Measurements from ENCODE around the gene RELCH. TPM values are rescaled to one million over a fixed set of nuclear protein-coding genes. Genes with fewer than 3 reads are reported as not detected.

RELCH gene
- total and polyA plus RNA-seq, 7 experiments from 2014 or later = 7.3 to 70.8 (median 52.0) TPM

DNA sequence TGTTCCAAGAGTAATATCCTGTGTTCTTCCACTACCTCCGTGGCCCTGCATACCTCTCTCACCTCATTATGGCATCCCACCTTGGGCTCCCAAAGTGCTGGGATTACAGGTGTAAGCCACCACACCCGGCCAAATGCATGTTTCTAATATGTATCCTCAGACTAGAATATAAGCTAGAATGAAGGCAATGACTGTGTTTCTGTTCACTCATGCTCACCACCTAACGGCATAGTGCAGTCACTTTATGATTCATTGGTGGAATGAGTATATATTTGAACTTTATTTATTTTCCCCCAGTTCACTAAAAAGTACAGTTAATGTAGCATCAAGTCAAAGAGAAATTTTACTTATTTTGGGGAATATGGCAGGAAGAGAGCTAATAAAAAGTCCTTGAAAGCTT, 11.5 kb upstream of the RELCH start:
- DNase-seq (no peak), ATAC-seq (no peak)
- H3K27me3 ChIP-seq (ENCODE audit: control insufficient read depth in 2 of 2, insufficient read depth in 2 of 2, low read length in 2 of 2) = no peaks in the 10 kb centered on the region
- H3K4me1 Mint-ChIP-seq = peaks cover 0 to 28% (median 19%) of the 10 kb centered on the region in 7 donors
- H3K36me3 Mint-ChIP-seq = peaks cover 0 to 25% (median 7%) of the 10 kb centered on the region in 5 donors
- no peak overlapping the region for H3K27ac ChIP-seq (ENCODE audit: low read depth, low read length)
- H3K4me1 ChIP-seq (ENCODE audit: control insufficient read depth in 2 of 2, insufficient read depth in 2 of 2, low read length in 2 of 2) = no peaks in the 10 kb centered on the region
- H3K27ac Mint-ChIP-seq = no peak overlapping the region
- no peaks in the 10 kb centered on the region for H3K36me3 ChIP-seq (ENCODE audit: control insufficient read depth in 2 of 3, insufficient read depth in 3 of 3, low read length in 3 of 3)
- H3K9me3 Mint-ChIP-seq = peaks cover 0 to 2% (median 0%) of the 10 kb centered on the region in 11 donors
- intact Hi-C loops (cut with micrococcal nuclease) = no loop called here
- H3K4me3 ChIP-seq (ENCODE audit: low read length) = no peak overlapping the region
- no peaks in the 10 kb centered on the region for H3K9me3 ChIP-seq (ENCODE audit: control insufficient read depth in 2 of 3, low read length in 3 of 3)
- CTCF ChIA-PET = interaction anchor here (0.7 kb wide), 1 partner anchor 156 kb away, joined by 3 read pairs; no protein-coding TSS in a partner anchor
- H3K4me3 Mint-ChIP-seq = no peak overlapping the region
- H3K27me3 Mint-ChIP-seq = no peaks in the 10 kb centered on the region
- POLR2A ChIA-PET = no interaction called here

DNA sequence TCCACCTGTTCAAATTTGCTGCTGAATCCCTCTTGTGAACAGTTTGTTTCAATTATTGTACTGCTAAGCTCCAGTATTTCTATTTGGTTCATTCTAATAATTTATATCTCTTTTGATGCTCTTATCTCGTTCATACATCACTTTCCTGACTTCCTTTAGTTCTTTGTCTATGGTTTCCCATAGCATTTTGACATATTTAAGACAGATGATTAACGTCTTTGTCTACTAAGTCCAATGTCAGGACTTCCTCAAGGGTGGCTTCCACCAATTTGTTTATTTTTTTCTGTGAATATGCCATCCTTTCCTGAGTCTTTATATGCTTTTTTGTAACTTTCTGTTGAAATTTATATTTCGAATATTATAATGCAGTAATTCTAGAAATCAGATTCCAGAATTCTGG, 9.8 kb upstream of the RELCH start:
- no peak for ATAC-seq
- no peak overlapping the region for H3K4me3 ChIP-seq (ENCODE audit: low read length)
- no peaks in the 10 kb centered on the region for H3K27me3 ChIP-seq (ENCODE audit: control insufficient read depth in 2 of 2, insufficient read depth in 2 of 2, low read length in 2 of 2)
- H3K36me3 ChIP-seq (ENCODE audit: control insufficient read depth in 2 of 3, insufficient read depth in 3 of 3, low read length in 3 of 3) = no peaks in the 10 kb centered on the region
- H3K4me1 ChIP-seq (ENCODE audit: control insufficient read depth in 2 of 2, insufficient read depth in 2 of 2, low read length in 2 of 2) = no peaks in the 10 kb centered on the region
- intact Hi-C loops (cut with micrococcal nuclease) = no loop called here
- Mint-ChIP-seq H3K27me3 (no peaks in the 10 kb centered on the region), H3K9me3 (peaks cover 0 to 2% (median 0%) of the 10 kb centered on the region in 11 donors), H3K27ac (peak overlapping the region in 1 of 9 donors; percentile 66), H3K36me3 (peaks cover 0 to 28% (median 5%) of the 10 kb centered on the region in 5 donors), H3K4me3 (no peak overlapping the region), H3K4me1 (peaks cover 0 to 28% (median 20%) of the 10 kb centered on the region in 7 donors)
- ChIA-PET POLR2A (interaction anchor here (0.7 kb wide), 1 partner anchor 20 kb away, joined by 3 read pairs; no protein-coding TSS in a partner anchor), CTCF (no interaction called here)
- DNase-seq = no peak
- no peak overlapping the region for H3K27ac ChIP-seq (ENCODE audit: low read depth, low read length)
- H3K9me3 ChIP-seq (ENCODE audit: control insufficient read depth in 2 of 3, low read length in 3 of 3) = no peaks in the 10 kb centered on the region

DNA sequence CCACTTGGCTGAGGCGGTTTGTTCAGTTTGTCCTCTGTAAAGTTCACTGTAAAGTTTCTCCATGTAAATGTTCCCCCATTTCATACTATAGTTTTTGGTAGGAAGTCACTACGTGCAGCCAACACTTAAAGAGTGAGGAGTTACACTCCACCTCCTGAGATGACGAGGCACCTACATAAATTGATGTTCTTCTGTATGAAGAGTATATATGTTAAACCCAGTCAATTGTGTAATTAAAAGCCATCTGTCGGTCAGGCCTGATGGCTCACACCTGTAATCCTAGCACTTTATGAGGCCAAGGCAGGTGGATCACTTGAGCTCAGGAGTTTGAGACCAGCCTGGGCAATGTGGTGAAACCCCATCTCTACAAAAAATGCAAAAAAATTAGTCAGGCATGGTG, 7.8 kb upstream of the RELCH start:
- Mint-ChIP-seq H3K27ac (no peak overlapping the region), H3K27me3 (no peaks in the 10 kb centered on the region), H3K4me1 (peaks cover 3 to 32% (median 26%) of the 10 kb centered on the region in 7 donors), H3K36me3 (peaks cover 0 to 27% (median 2%) of the 10 kb centered on the region in 5 donors), H3K4me3 (no peak overlapping the region), H3K9me3 (peaks cover 0 to 2% (median 0%) of the 10 kb centered on the region in 11 donors)
- ChIA-PET CTCF (interaction anchor here (9.0 kb wide), 1 partner anchor 69 kb away, joined by 92 read pairs; no protein-coding TSS in a partner anchor), POLR2A (interaction anchor here (0.6 kb wide), 1 partner anchor 121 kb away, joined by 3 read pairs; no protein-coding TSS in a partner anchor)
- DNase-seq = no peak
- H3K4me3 ChIP-seq (ENCODE audit: low read length) = no peak overlapping the region
- ATAC-seq = no peak
- no peaks in the 10 kb centered on the region for H3K27me3 ChIP-seq (ENCODE audit: control insufficient read depth in 2 of 2, insufficient read depth in 2 of 2, low read length in 2 of 2)
- H3K9me3 ChIP-seq (ENCODE audit: control insufficient read depth in 2 of 3, low read length in 3 of 3) = no peaks in the 10 kb centered on the region
- H3K27ac ChIP-seq (ENCODE audit: low read depth, low read length) = no peak overlapping the region
- H3K4me1 ChIP-seq (ENCODE audit: control insufficient read depth in 2 of 2, insufficient read depth in 2 of 2, low read length in 2 of 2) = no peaks in the 10 kb centered on the region
- H3K36me3 ChIP-seq (ENCODE audit: control insufficient read depth in 2 of 3, insufficient read depth in 3 of 3, low read length in 3 of 3) = no peaks in the 10 kb centered on the region
- intact Hi-C loops (cut with micrococcal nuclease) = no loop called here

DNA sequence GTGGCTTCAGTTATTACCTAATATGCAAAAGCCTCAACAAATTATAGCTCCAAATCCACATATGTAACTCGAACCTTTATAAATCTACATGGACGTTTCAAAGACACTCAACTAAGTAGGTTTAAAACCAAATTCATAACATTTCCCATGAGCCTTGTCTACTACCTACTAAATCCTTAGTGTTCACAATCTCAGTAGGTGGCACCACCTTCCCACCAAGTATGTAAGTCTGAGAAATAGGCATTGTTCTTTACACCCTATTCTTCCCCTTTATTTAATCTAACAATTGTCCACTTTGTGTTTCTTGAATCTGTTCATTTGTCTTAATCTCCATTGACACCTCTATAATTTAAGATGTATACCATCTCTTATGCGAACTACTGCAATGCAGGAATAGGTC, 4.8 kb upstream of the RELCH start:
- Mint-ChIP-seq H3K4me1 (peaks cover 15 to 51% (median 38%) of the 10 kb centered on the region in 7 donors), H3K9me3 (no peaks in the 10 kb centered on the region), H3K36me3 (peaks cover 0 to 15% (median 2%) of the 10 kb centered on the region in 5 donors), H3K27me3 (no peaks in the 10 kb centered on the region), H3K4me3 (no peak overlapping the region), H3K27ac (no peak overlapping the region)
- ATAC-seq (no peak), DNase-seq (no peak)
- ChIA-PET POLR2A (interaction anchor here (0.6 kb wide), 1 partner anchor 1212 kb away, joined by 6 read pairs; no protein-coding TSS in a partner anchor), CTCF (interaction anchor here (9.0 kb wide), 1 partner anchor 66 kb away, joined by 92 read pairs; no protein-coding TSS in a partner anchor)
- H3K4me1 ChIP-seq (ENCODE audit: control insufficient read depth in 2 of 2, insufficient read depth in 2 of 2, low read length in 2 of 2) = peaks cover 0 to 3% of the 10 kb centered on the region in 2 donors
- H3K9me3 ChIP-seq (ENCODE audit: control insufficient read depth in 2 of 3, low read length in 3 of 3) = no peaks in the 10 kb centered on the region
- H3K27ac ChIP-seq (ENCODE audit: low read depth, low read length) = no peak overlapping the region
- H3K27me3 ChIP-seq (ENCODE audit: control insufficient read depth in 2 of 2, insufficient read depth in 2 of 2, low read length in 2 of 2) = no peaks in the 10 kb centered on the region
- intact Hi-C loops (cut with micrococcal nuclease) = loop anchor here in 1 of 2 donors (10.0 kb wide), 3 partner anchors 663 to 1793 kb away; partner anchors contain the start of gene SERPINB8
- H3K4me3 ChIP-seq (ENCODE audit: low read length) = no peak overlapping the region
- peaks cover 0 to 6% (median 0%) of the 10 kb centered on the region in 3 experiments for H3K36me3 ChIP-seq (ENCODE audit: control insufficient read depth in 2 of 3, insufficient read depth in 3 of 3, low read length in 3 of 3)

DNA sequence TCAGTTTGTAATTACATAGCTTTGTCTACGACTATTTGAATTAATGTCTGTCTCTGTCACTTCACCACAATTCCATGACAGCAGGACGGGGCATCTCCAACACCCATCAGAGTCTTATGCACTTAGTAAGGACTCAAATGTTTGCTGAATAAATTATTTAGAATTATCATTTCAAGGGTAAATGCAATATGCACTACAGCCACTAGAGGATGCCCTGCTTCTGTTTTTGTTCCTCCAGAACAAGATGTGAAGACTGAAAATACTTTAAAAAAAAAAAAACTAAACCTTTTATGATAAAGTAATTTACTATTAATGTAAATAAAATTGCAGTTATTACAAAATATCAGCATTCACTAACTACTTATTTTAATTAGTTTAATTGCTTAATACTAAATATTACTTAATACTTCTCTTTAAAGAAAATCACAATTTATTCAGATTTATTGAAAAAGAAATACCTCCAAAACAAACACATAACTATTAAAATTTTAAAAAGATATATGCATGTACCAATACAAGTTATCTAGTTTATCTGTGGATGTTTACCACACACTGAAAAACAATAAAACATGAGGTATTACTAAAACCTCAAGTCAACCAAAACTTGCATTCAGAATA, 3.4 kb upstream of the RELCH start:
- no peak for ATAC-seq
- H3K9me3 Mint-ChIP-seq = no peaks in the 10 kb centered on the region
- POLR2A ChIA-PET = no interaction called here

DNA sequence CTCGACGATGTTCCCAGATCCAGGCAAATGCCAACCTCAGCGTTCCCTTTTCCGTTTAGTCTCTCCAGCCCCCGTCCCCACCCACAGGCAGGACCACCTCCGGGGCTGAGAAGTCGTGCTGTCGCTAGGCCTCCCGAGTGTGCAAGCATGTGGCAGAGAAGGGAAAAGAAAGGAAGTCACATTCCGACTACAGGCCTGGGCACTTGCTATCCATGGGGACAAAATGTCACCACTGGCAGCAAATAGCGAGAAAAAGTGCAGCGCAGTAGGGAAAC, 619 bp upstream of the RELCH start:
- no peaks in the 10 kb centered on the region for H3K9me3 ChIP-seq (ENCODE audit: control insufficient read depth in 2 of 3, low read length in 3 of 3)
- peaks cover 18 to 21% of the 10 kb centered on the region in 2 donors for H3K4me1 ChIP-seq (ENCODE audit: control insufficient read depth in 2 of 2, insufficient read depth in 2 of 2, low read length in 2 of 2)
- Mint-ChIP-seq H3K9me3 (no peaks in the 10 kb centered on the region), H3K27me3 (no peaks in the 10 kb centered on the region), H3K27ac (peak overlapping the region; percentile 91 to 98 (median 96)), H3K36me3 (peaks cover 5 to 14% (median 10%) of the 10 kb centered on the region in 5 donors), H3K4me1 (peaks cover 43 to 71% (median 64%) of the 10 kb centered on the region in 7 donors), H3K4me3 (peak overlapping the region; percentile 96 to 100 (median 99))
- peak overlapping the region; percentile 82 for H3K4me3 ChIP-seq (ENCODE audit: low read length)
- peak overlapping the region; percentile 74 for H3K27ac ChIP-seq (ENCODE audit: low read depth, low read length)
- intact Hi-C loops (cut with micrococcal nuclease) = loop anchor here (2.0 to 10.0 kb wide), 9 partner anchors 20 to 1788 kb away; partner anchors contain the start of genes RNF152 (in 1 of the 2), SERPINB8 (in 1 of the 2), TNFRSF11A (in 1 of the 2) and ZCCHC2 (in 1 of the 2)
- ChIA-PET POLR2A (interaction anchor here (0.6 to 3.4 kb wide), 11 partner anchors 9 to 1784 kb away, joined by 3 to 16 read pairs (median 4); partner anchors contain the start of genes SERPINB8 and ZCCHC2), CTCF (interaction anchor here (9.0 kb wide), 1 partner anchor 62 kb away, joined by 92 read pairs; no protein-coding TSS in a partner anchor)
- DNase-seq (no peak), ATAC-seq (no peak)
- peaks cover 0 to 13% (median 0%) of the 10 kb centered on the region in 3 experiments for H3K36me3 ChIP-seq (ENCODE audit: control insufficient read depth in 2 of 3, insufficient read depth in 3 of 3, low read length in 3 of 3)
- H3K27me3 ChIP-seq (ENCODE audit: control insufficient read depth in 2 of 2, insufficient read depth in 2 of 2, low read length in 2 of 2) = no peaks in the 10 kb centered on the region

More for the DNA sequence above, 3.4 kb upstream of the RELCH start:
- H3K4me1 Mint-ChIP-seq = peaks cover 21 to 51% (median 36%) of the 10 kb centered on the region in 7 donors
- Histone ChIP-seq H3K9me3 (ENCODE audit: control insufficient read depth in 2 of 3, low read length in 3 of 3) (no peaks in the 10 kb centered on the region), H3K4me1 (ENCODE audit: control insufficient read depth in 2 of 2, insufficient read depth in 2 of 2, low read length in 2 of 2) (peaks cover 3 to 6% of the 10 kb centered on the region in 2 donors), H3K4me3 (ENCODE audit: low read length) (no peak overlapping the region), H3K36me3 (ENCODE audit: control insufficient read depth in 2 of 3, insufficient read depth in 3 of 3, low read length in 3 of 3) (peaks cover 0 to 13% (median 0%) of the 10 kb centered on the region in 3 experiments), H3K27me3 (ENCODE audit: control insufficient read depth in 2 of 2, insufficient read depth in 2 of 2, low read length in 2 of 2) (no peaks in the 10 kb centered on the region), H3K27ac (ENCODE audit: low read depth, low read length) (no peak overlapping the region)
- intact Hi-C loops (cut with micrococcal nuclease) = loop anchor here (1.0 to 10.0 kb wide), 7 partner anchors 66 to 1791 kb away; partner anchors contain the start of gene SERPINB8 (in 1 of the 2)
- no peaks in the 10 kb centered on the region for H3K27me3 Mint-ChIP-seq
- peak overlapping the region in 1 of 10 donors; percentile 3 for H3K4me3 Mint-ChIP-seq
- CTCF ChIA-PET = interaction anchor here (0.6 to 9.0 kb wide), 7 partner anchors 9 to 602 kb away, joined by 3 to 92 read pairs (median 3); no protein-coding TSS in a partner anchor
- peak overlapping the region in 1 of 9 donors; percentile 2 for H3K27ac Mint-ChIP-seq
- DNase-seq = peak in 7 of 9 donors; percentile 14 to 66 (median 54)
- H3K36me3 Mint-ChIP-seq = peaks cover 0 to 7% (median 5%) of the 10 kb centered on the region in 5 donors
